Heart right ventricle (tissue), 16 donors: Measurements from ENCODE around the gene CLCN2. TPM values are rescaled to one million over a fixed set of nuclear protein-coding genes. Genes with fewer than 3 reads are reported as not detected.

ENCODE experiments used
- ATAC-seq, 8 donors: fragments of 200-7000 bp; cut with Tn5 transposase; one replicate each; pipeline ENCODE4 v1.9.1; 2020; ENCODE audit warnings: mild to moderate bottlenecking in 8 of 8, moderate library complexity in 8 of 8, moderate number of reproducible peaks in 1 of 8
- DNase-seq, 2 donors: peaks; one replicate each; pipeline ENCODE4 v3.0.0-alpha.2; 2020
- H3K27ac ChIP-seq, 10 donors: fragments of 200-600 bp; sonication (generic) in 2 of 10; one replicate each; pipeline versions ENCODE4 v1.5.0 to v1.8.0; 2020 to 2022; ENCODE audit warnings: mild to moderate bottlenecking in 3 of 10
- H3K27me3 ChIP-seq, 7 donors: fragments of 200-600 bp; one replicate each; pipeline ENCODE4 v1.8.0; 2021 to 2022; ENCODE audit warnings: mild to moderate bottlenecking in 2 of 7
- H3K36me3 ChIP-seq, 9 donors: fragments of 200-600 bp; sonication (generic) in 1 of 9; one replicate each; pipeline versions ENCODE4 v1.5.0 to v1.8.0; 2020 to 2022; ENCODE audit warnings: mild to moderate bottlenecking in 2 of 9
- H3K4me1 ChIP-seq, 9 donors: fragments of 200-600 bp; sonication (generic) in 1 of 9; one replicate each; pipeline versions ENCODE4 v1.5.0 to v1.8.0; 2020 to 2022; ENCODE audit warnings: mild to moderate bottlenecking in 4 of 9
- H3K4me3 ChIP-seq, 10 donors: fragments of 200-600 bp; sonication (generic) in 2 of 10; one replicate each; pipeline versions ENCODE4 v1.5.0 to v1.8.0; 2020 to 2022; ENCODE audit warnings: mild to moderate bottlenecking in 7 of 10, moderate library complexity in 2 of 10
- H3K9me3 ChIP-seq, 11 donors: fragments of 200-600 bp in 10 of 11; sonication (generic) in 2 of 11; one replicate each; pipeline versions ENCODE4 v1.5.0 to v1.8.0; 2013 to 2022; ENCODE audit warnings: mild to moderate bottlenecking in 2 of 11, control low read depth in 1 of 11, moderate library complexity in 1 of 11
- WGBS, 2 donors: extraction: QIAGEN DNeasy Blood & Tissue Kit; methylation state at CpG; one replicate each; pipeline ENCODE4 v1.1.7; 2013; ENCODE audit warnings: inconsistent platforms in 1 of 2; 5-methylcytosine and 5-hydroxymethylcytosine counted together
- intact Hi-C, 10 donors: fragments of 100-400 bp; cut with DNase I; formaldehyde crosslinking; loops; one replicate each; pipeline versions ENCODE4 v1.11.1 to v1.14.2; 2022
- polyA plus RNA-seq, 2 donors: library from polyadenylated mRNA; stranded (reverse); fragments of 200-250 nt; gene quantifications; one replicate each; pipeline ENCODE4 v1.2.3, GENCODE V29; 2013
- total RNA-seq, 10 donors: library from RNA; stranded (reverse); fragmentation: NEBNext Ultra II Directional in 3 of 10; extraction: Animal tissue kit (Norgen Biotek cat#: 25700) in 3 of 10; gene quantifications; one replicate each; pipeline versions ENCODE4 v1.2.1 to v1.2.4, GENCODE V29; 2021 to 2023
- TF ChIP-seq, protein P1 (sequence below), 9 donors: fragments of 200-600 bp; sonication (generic) in 2 of 9; IDR thresholded peaks; one replicate each; pipeline versions ENCODE4 v1.5.0 to v1.8.0; 2021 to 2022; ENCODE audit warnings: antibody characterized with exemption in 9 of 9, mild to moderate bottlenecking in 5 of 9, moderate library complexity in 1 of 9
- donor health status: Arrhythmogenic right ventricular cardiomyopathy.
- donor health status: ischemic (EF 13 %, LVEDD 7.1; RV severe dilation, severe dysfunction).
- donor health status: healthy with polysubstance abuse.
- donor health status: DM: no; HTN: yes; CAD: no.
- donor health status: DM: no; HTN: no; CAD: no.
- donor health status: ischemic (EF 25% LVEDD 6.9; RV normal size, moderate dysfunction).
- donor health status: ischemic (EF 25% LVEDD 5.7; RV mildly dilated, moderate dysfunction).
- donor health status: healthy.
- donor health status: DM: yes; HTN: yes; CAD: no.
- donor health status: Ischemic cardiomyopathy.
- donor health status: ischemic (EF 35%, LVEDD 5.7; RV mildly dilated, moderate dysfunction).
- donor health status: nonischemic (EF 11% LVEDD 7.7; RV severe dilation, severe dysfunction).
- donor health status: DM: yes; HTN: yes; CAD: no.
- donor health status: PGD.
- donor health status: ischemic (EF 29% LVEDD 5.4; RV normal size, mild dysfunction).
- donor health status: nonischemic (EF 23%, LVEDD 6.1; RV moderate dilation, normal function).

Gene CLCN2
- total and polyA plus RNA-seq, 12 donors = 1.3 to 8.4 (median 2.4) TPM

- Histone ChIP-seq H3K4me1 (peaks cover 0 to 5% (median 0%) of the 10 kb centered on the region in 9 donors), H3K36me3 (peaks cover 0 to 38% (median 0%) of the 10 kb centered on the region in 9 donors), H3K27ac (no peak overlapping the region), H3K4me3 (no peak overlapping the region), H3K9me3 (no peaks in the 10 kb centered on the region), H3K27me3 (no peaks in the 10 kb centered on the region)
- no peak for ATAC-seq
- TF ChIP-seq, protein P1, sequence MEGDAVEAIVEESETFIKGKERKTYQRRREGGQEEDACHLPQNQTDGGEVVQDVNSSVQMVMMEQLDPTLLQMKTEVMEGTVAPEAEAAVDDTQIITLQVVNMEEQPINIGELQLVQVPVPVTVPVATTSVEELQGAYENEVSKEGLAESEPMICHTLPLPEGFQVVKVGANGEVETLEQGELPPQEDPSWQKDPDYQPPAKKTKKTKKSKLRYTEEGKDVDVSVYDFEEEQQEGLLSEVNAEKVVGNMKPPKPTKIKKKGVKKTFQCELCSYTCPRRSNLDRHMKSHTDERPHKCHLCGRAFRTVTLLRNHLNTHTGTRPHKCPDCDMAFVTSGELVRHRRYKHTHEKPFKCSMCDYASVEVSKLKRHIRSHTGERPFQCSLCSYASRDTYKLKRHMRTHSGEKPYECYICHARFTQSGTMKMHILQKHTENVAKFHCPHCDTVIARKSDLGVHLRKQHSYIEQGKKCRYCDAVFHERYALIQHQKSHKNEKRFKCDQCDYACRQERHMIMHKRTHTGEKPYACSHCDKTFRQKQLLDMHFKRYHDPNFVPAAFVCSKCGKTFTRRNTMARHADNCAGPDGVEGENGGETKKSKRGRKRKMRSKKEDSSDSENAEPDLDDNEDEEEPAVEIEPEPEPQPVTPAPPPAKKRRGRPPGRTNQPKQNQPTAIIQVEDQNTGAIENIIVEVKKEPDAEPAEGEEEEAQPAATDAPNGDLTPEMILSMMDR (IDR thresholded peaks at IDR 0.05) = no peak
- 94 to 96% methylated on average over 11 of the region's 11 CpGs for WGBS, 2 donors
- no peak for DNase-seq
- intact Hi-C loops = loop anchor here in 1 of 10 donors (10.0 kb wide), 1 partner anchor 49 kb away; no protein-coding TSS in a partner anchor
Observed at GRCh38 chr3:184353546-184353941, 7.9 kb downstream of the CLCN2 start.

- TF ChIP-seq, protein P1 (IDR thresholded peaks at IDR 0.05) = no peak
- intact Hi-C loops = loop anchor here in 1 of 10 donors (10.0 kb wide), 1 partner anchor 48 kb away; no protein-coding TSS in a partner anchor
- Histone ChIP-seq H3K27ac (no peak overlapping the region), H3K4me1 (peaks cover 0 to 5% (median 0%) of the 10 kb centered on the region in 9 donors), H3K4me3 (no peak overlapping the region), H3K27me3 (no peaks in the 10 kb centered on the region), H3K9me3 (no peaks in the 10 kb centered on the region), H3K36me3 (peaks cover 0 to 33% (median 0%) of the 10 kb centered on the region in 9 donors)
- ATAC-seq (no peak), DNase-seq (no peak)
- WGBS, 2 donors = 91% methylated on average over 11 of the region's 11 CpGs
Observed at GRCh38 chr3:184352897-184353545, 8.4 kb downstream of the CLCN2 start.

DNA sequence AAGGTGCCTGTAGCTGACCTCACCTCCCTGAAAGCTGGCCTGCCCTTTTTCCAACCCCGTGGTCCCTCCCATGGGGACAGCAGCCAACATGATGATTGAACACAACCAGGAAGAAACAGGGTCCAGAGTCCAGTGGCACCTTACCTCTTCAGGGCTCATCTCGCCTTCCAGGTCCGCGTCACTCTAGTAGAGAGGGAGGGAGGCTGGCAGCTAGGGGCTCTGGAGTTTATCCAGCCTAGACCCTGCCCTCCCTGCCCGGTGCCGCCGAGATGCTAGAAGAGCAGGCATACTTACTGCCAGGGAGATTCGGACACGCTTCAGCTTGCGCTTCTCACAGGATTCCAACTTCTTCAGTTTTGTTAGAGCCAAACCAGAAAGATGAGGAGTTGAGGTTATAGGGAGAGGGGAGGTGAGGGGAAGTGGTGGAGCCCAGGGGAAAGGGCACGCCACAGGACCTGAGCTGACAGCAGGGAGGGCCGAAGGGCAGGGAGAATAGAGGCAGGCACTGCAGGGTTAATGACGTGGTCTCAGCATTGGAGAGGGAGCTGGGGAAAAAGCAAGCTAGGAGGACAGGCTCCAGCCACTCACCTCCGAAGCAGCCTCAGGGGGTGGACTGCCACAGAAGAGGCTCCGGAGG is 9.1 kb downstream of the CLCN2 start:
- Histone ChIP-seq H3K27me3 (no peaks in the 10 kb centered on the region), H3K36me3 (peaks cover 0 to 26% (median 0%) of the 10 kb centered on the region in 9 donors), H3K4me1 (peaks cover 0 to 5% (median 0%) of the 10 kb centered on the region in 9 donors), H3K4me3 (no peak overlapping the region), H3K9me3 (no peaks in the 10 kb centered on the region), H3K27ac (no peak overlapping the region)
- ATAC-seq = no peak
- 82 to 90% methylated on average over 15 of the region's 15 CpGs for WGBS, 2 donors
- TF ChIP-seq, protein P1 (IDR thresholded peaks at IDR 0.05) = no peak
- no peak for DNase-seq
- intact Hi-C loops = loop anchor here in 1 of 10 donors (10.0 kb wide), 1 partner anchor 47 kb away; no protein-coding TSS in a partner anchor

- TF ChIP-seq, protein P1 (IDR thresholded peaks at IDR 0.05) = no peak
- Histone ChIP-seq H3K27me3 (no peaks in the 10 kb centered on the region), H3K4me3 (no peak overlapping the region), H3K27ac (no peak overlapping the region), H3K4me1 (peaks cover 0 to 5% (median 0%) of the 10 kb centered on the region in 9 donors), H3K36me3 (peaks cover 0 to 24% (median 0%) of the 10 kb centered on the region in 9 donors), H3K9me3 (no peaks in the 10 kb centered on the region)
- WGBS, 2 donors = 57 to 60% methylated on average over 9 of the region's 9 CpGs
- no peak for DNase-seq
- intact Hi-C loops = loop anchor here in 1 of 10 donors (10.0 kb wide), 1 partner anchor 47 kb away; no protein-coding TSS in a partner anchor
- ATAC-seq = no peak
Observed at GRCh38 chr3:184351511-184352148, 9.8 kb downstream of the CLCN2 start.
